IMR-90 (cell line): ENCODE data around the gene STXBP6. TPM values are rescaled to one million over a fixed set of nuclear protein-coding genes. Genes with fewer than 3 reads are reported as not detected.
A peak's percentile ranks its signal among the peaks of the same experiment; 100 is the strongest.

Experiments used
- ATAC-seq: fragments of 200-7000 bp; cut with Tn5 transposase; 2 replicates; pipeline ENCODE4 v1.9.1; 2020; ENCODE audit warnings: low read depth, mild to moderate bottlenecking, moderate library complexity
- BruUV-seq: library from RNA; stranded (reverse); fragments of 400-500 nt; replicated peaks from 2 replicates; lab custom pipeline; 2021; lab: Mats Ljungman, UMichigan
- CTCF ChIA-PET: fragments of 300-600 bp; formaldehyde crosslinking; extraction: SDS; loops from one replicate; lab custom pipeline; 2021; ENCODE audit warnings: antibody characterized with exemption; lab: Yijun Ruan, JAX
- POLR2A ChIA-PET: fragments of 300-600 bp; sonication (Branson Sonifier 250); formaldehyde crosslinking; loops from one replicate; lab custom pipeline; 2022; ENCODE audit warnings: antibody characterized with exemption; ENCODE audit not compliant: unreplicated experiment; lab: Charles Lee
- DNase-seq: peaks from one replicate; pipeline ENCODE4 v3.0.0; 2013
- H2AFZ ChIP-seq: replicated peaks from 2 replicates; pipeline ENCODE3; 2013; ENCODE audit warnings: low read length, mild to moderate bottlenecking; ENCODE audit not compliant: poor library complexity
- H2AK5ac ChIP-seq: 2 replicates; pipeline ENCODE4 v1.6.1; 2013; ENCODE audit warnings: low read depth, low read length, inconsistent platforms
- H2AK9ac ChIP-seq: replicated peaks from 2 replicates; pipeline ENCODE3; 2013; ENCODE audit warnings: mild to moderate bottlenecking, low read depth, low read length, moderate library complexity; ENCODE audit not compliant: poor library complexity
- H2BK120ac ChIP-seq: 2 replicates; pipeline ENCODE4 v1.6.1; 2013; ENCODE audit warnings: low read depth, low read length, inconsistent platforms
- H2BK15ac ChIP-seq: 3 replicates; pipeline ENCODE4 v1.6.1; 2013; ENCODE audit warnings: low read depth, low read length, inconsistent platforms
- H2BK20ac ChIP-seq: 2 replicates; pipeline ENCODE4 v1.6.1; 2013; ENCODE audit warnings: low read depth, mild to moderate bottlenecking, inconsistent platforms, low read length, moderate library complexity
- H2BK5ac ChIP-seq: 2 replicates; pipeline ENCODE4 v1.6.1; 2013; ENCODE audit warnings: mild to moderate bottlenecking, low read depth, low read length, inconsistent platforms; ENCODE audit not compliant: poor library complexity, severe bottlenecking
- H3K14ac ChIP-seq: replicated peaks from 2 replicates; pipeline ENCODE4 v1.6.1; 2013; ENCODE audit warnings: low read depth, low read length, inconsistent platforms
- H3K18ac ChIP-seq: 2 replicates; pipeline ENCODE4 v1.6.1; 2013; ENCODE audit warnings: low read depth, low read length, control low read depth
- H3K23ac ChIP-seq: 2 replicates; pipeline ENCODE4 v1.6.1; 2013; ENCODE audit warnings: low read depth, low read length, inconsistent platforms
- H3K27ac ChIP-seq: 2 replicates; pipeline ENCODE4 v1.5.1; 2013; ENCODE audit warnings: mild to moderate bottlenecking, control low read depth, low read length; ENCODE audit not compliant: insufficient read depth
- H3K27me3 ChIP-seq: 2 replicates; pipeline ENCODE4 v1.6.1; 2013; ENCODE audit warnings: low read length; ENCODE audit not compliant: control insufficient read depth, insufficient read depth
- H3K36me3 ChIP-seq: 2 replicates; pipeline ENCODE4 v1.6.1; 2013; ENCODE audit warnings: low read length, mixed read lengths; ENCODE audit not compliant: control insufficient read depth, insufficient read depth
- H3K4ac ChIP-seq: 2 replicates; pipeline ENCODE4 v1.6.1; 2013; ENCODE audit warnings: low read depth, low read length, inconsistent platforms
- H3K4me1 ChIP-seq: 2 replicates; pipeline ENCODE4 v1.6.1; 2013; ENCODE audit warnings: low read length, mixed read lengths; ENCODE audit not compliant: control insufficient read depth, insufficient read depth
- H3K4me2 ChIP-seq: 2 replicates; pipeline ENCODE4 v1.6.1; 2013; ENCODE audit warnings: low read depth, mild to moderate bottlenecking, control low read depth, low read length, moderate library complexity
- H3K4me3 ChIP-seq: 2 replicates; pipeline ENCODE4 v1.5.1; 2013; ENCODE audit warnings: low read depth, mild to moderate bottlenecking, control low read depth, low read length, moderate library complexity; ENCODE audit not compliant: insufficient read depth
- H3K56ac ChIP-seq: 2 replicates; pipeline ENCODE4 v1.6.1; 2013; ENCODE audit warnings: low read length, inconsistent platforms; ENCODE audit not compliant: insufficient read depth; ENCODE audit errors: extremely low read depth
- H3K79me1 ChIP-seq, 2 experiments: 2 replicates each; pipeline ENCODE4 v1.6.1; 2013; ENCODE audit warnings: low read length in 2 of 2, inconsistent platforms in 1 of 2, low read depth in 1 of 2
- H3K9ac ChIP-seq: 2 replicates; pipeline ENCODE4 v1.6.1; 2013; ENCODE audit warnings: low read depth, low read length, control low read depth
- H3K9me1 ChIP-seq: 2 replicates; pipeline ENCODE4 v1.6.1; 2013; ENCODE audit warnings: low read length, inconsistent platforms; ENCODE audit not compliant: insufficient read depth
- H3K9me3 ChIP-seq: 2 replicates; pipeline ENCODE4 v1.6.1; 2013; ENCODE audit warnings: low read length; ENCODE audit not compliant: control insufficient read depth, insufficient read depth
- H4K20me1 ChIP-seq: 2 replicates; pipeline ENCODE4 v1.6.1; 2013; ENCODE audit warnings: low read length, inconsistent platforms; ENCODE audit not compliant: insufficient read depth
- H4K5ac ChIP-seq: 2 replicates; pipeline ENCODE4 v1.6.1; 2013; ENCODE audit warnings: mild to moderate bottlenecking, low read depth, low read length, control low read depth
- H4K8ac ChIP-seq, 2 experiments: 2 replicates each; pipeline ENCODE4 v1.6.1; 2013; ENCODE audit warnings: low read depth in 2 of 2, low read length in 2 of 2, control low read depth in 1 of 2, inconsistent platforms in 1 of 2
- H4K91ac ChIP-seq: 2 replicates; pipeline ENCODE4 v1.6.1; 2013; ENCODE audit warnings: low read depth, low read length, inconsistent platforms; ENCODE audit not compliant: insufficient read depth
- BHLHE40 ChIP-seq: fragments of 150-350 bp; IDR thresholded peaks from 2 replicates; pipeline ENCODE4 v1.6.1; 2016; ENCODE audit warnings: mild to moderate bottlenecking, low read depth, low read length
- CEBPB ChIP-seq: IDR thresholded peaks from 2 replicates; pipeline ENCODE4 v1.6.1; 2012; ENCODE audit warnings: low read depth, low read length, improper control_type of control experiment
- CHD1 ChIP-seq: IDR thresholded peaks from 2 replicates; pipeline ENCODE4 v1.6.1; 2012; ENCODE audit warnings: low read depth, low read length, improper control_type of control experiment
- FOS ChIP-seq: fragments of 150-350 bp; IDR thresholded peaks from 2 replicates; pipeline ENCODE4 v1.6.1; 2016; ENCODE audit warnings: low read depth, low read length
- MAFK ChIP-seq: IDR thresholded peaks from 2 replicates; pipeline ENCODE4 v1.6.1; 2012; ENCODE audit warnings: low read depth, low read length, improper control_type of control experiment
- MAZ ChIP-seq: IDR thresholded peaks from 2 replicates; pipeline ENCODE4 v1.6.1; 2012; ENCODE audit warnings: low read depth, mild to moderate bottlenecking, low read length, improper control_type of control experiment, moderate library complexity, borderline replicate concordance
- MXI1 ChIP-seq: IDR thresholded peaks from 2 replicates; pipeline ENCODE4 v1.6.1; 2012; ENCODE audit warnings: low read depth, mild to moderate bottlenecking, low read length, moderate library complexity, borderline replicate concordance
- NFE2L2 ChIP-seq: fragments of 150-350 bp; IDR thresholded peaks from 2 replicates; pipeline ENCODE4 v1.6.1; 2016; ENCODE audit warnings: low read depth, mild to moderate bottlenecking, low read length
- POLR2A ChIP-seq: IDR thresholded peaks from 2 replicates; pipeline ENCODE4 v1.6.1; 2012; ENCODE audit warnings: mild to moderate bottlenecking, low read depth, low read length
- RAD21 ChIP-seq: IDR thresholded peaks from 2 replicates; pipeline ENCODE4 v1.6.1; 2012; ENCODE audit warnings: low read length, improper control_type of control experiment
- RCOR1 ChIP-seq: IDR thresholded peaks from 2 replicates; pipeline ENCODE4 v1.6.1; 2012; ENCODE audit warnings: mild to moderate bottlenecking, low read length, improper control_type of control experiment; ENCODE audit not compliant: insufficient replicate concordance
- RFX5 ChIP-seq: IDR thresholded peaks from 2 replicates; pipeline ENCODE4 v1.8.0; 2012; ENCODE audit warnings: low read depth, mild to moderate bottlenecking, low read length, moderate library complexity
- SMC3 ChIP-seq: fragments of 150-350 bp; IDR thresholded peaks from 2 replicates; pipeline ENCODE4 v1.6.1; 2016; ENCODE audit warnings: low read depth, mild to moderate bottlenecking, antibody characterized with exemption, low read length, moderate library complexity
- WGBS, 2 experiments: methylation state at CpG; one replicate each; pipeline versions ENCODE4 v1.1.5 to v1.1.7; 2013; ENCODE audit warnings: missing lambda C conversion rate in 2 of 2; ENCODE audit not compliant: insufficient read length in 1 of 2; ENCODE audit errors: extremely low coverage in 2 of 2; 5-methylcytosine and 5-hydroxymethylcytosine counted together
- dilution Hi-C: fragments of 300-500 bp; cut with HindIII; formaldehyde crosslinking; loops from one replicate; pipeline ENCODE4 v1.14.3; 2018; ENCODE audit warnings: low sequenced_read_pairs; ENCODE audit not compliant: unreplicated experiment
- in situ Hi-C: fragments of 300-500 bp; cut with MboI; formaldehyde crosslinking; loops from 3 replicates; pipeline ENCODE4 v1.14.3; 2019; ENCODE audit warnings: low sequenced_read_pairs, inconsistent platforms, mixed read lengths
- intact Hi-C: fragments of 100-400 bp; cut with micrococcal nuclease; formaldehyde crosslinking; loops from 2 replicates; pipeline ENCODE4 v1.10.0; 2022
- polyA plus RNA-seq, 3 experiments: library from polyadenylated mRNA; depleted of rRNA; stranded (reverse); fragments of >200 nt; gene quantifications; 2 replicates each; pipeline ENCODE4 v1.2.3, GENCODE V29; 2012; ENCODE audit warnings: low replicate concordance in 1 of 3
- total RNA-seq: library from RNA; depleted of rRNA; stranded (reverse); fragments of >200 nt; gene quantifications from 2 replicates; pipeline ENCODE4 v1.2.3, GENCODE V29; 2012
- TF ChIP-seq, protein P1 (sequence below): conservative IDR thresholded peaks from 2 replicates; pipeline ENCODE4 v1.5.1; 2012; ENCODE audit warnings: mild to moderate bottlenecking, low read depth, low read length, improper control_type of control experiment
- TF ChIP-seq, protein P2 (sequence below): fragments of 150-350 bp; IDR thresholded peaks from 2 replicates; pipeline ENCODE4 v1.6.1; 2017; ENCODE audit warnings: mild to moderate bottlenecking, antibody characterized with exemption, low read length, low read depth
- TF ChIP-seq, protein P3 (sequence below): fragments of 150-350 bp; IDR thresholded peaks from 2 replicates; pipeline ENCODE4 v1.6.1; 2016; ENCODE audit warnings: low read depth, mild to moderate bottlenecking, low read length, moderate library complexity, borderline replicate concordance

STXBP6 gene
- total and polyA plus RNA-seq, 2 of the 4 experiments (the other 2 are of a cell fraction), result 14.2 to 14.3 TPM

DNA sequence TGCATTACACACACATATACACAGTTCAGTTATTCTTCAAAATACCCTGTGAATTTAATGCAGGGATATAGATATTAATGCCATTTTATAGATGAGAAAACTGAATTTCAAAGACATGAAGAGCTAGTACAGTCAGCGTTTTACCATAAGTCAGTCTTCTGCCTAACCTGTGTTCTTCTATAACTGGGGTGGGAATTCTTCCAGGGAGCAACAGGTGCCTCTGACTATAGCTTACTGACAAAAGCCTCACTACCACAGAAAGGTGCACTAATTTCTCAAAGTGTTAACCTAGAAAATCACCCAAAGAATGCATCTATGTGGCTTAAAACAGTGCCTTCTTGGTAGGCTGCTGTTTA, 84.4 kb downstream of the STXBP6 start:
- H3K79me1 ChIP-seq, result no peaks in the 10 kb centered on the region
- peak overlapping the region; percentile 3; the same call in 1 of the 2 replicates for H3K4me3 ChIP-seq
- no peak overlapping the region for H2AK9ac ChIP-seq
- peak overlapping the region; percentile 48; the same call in 1 of the 2 replicates for H3K23ac ChIP-seq
- peak overlapping the region; percentile 79 for H3K18ac ChIP-seq
- no peaks in the 10 kb centered on the region for H4K20me1 ChIP-seq
- H3K4me1 ChIP-seq, result peaks cover 5% of the 10 kb centered on the region
- in situ Hi-C loops, result no loop called here
- H3K56ac ChIP-seq, result 0 out of 2 replicates have a peak overlapping the region, but pooled peaks have one; percentile 28
- peak overlapping the region; percentile 82 for H2BK5ac ChIP-seq
- TF ChIP-seq RFX5, result no peak
- TF ChIP-seq, protein P1, sequence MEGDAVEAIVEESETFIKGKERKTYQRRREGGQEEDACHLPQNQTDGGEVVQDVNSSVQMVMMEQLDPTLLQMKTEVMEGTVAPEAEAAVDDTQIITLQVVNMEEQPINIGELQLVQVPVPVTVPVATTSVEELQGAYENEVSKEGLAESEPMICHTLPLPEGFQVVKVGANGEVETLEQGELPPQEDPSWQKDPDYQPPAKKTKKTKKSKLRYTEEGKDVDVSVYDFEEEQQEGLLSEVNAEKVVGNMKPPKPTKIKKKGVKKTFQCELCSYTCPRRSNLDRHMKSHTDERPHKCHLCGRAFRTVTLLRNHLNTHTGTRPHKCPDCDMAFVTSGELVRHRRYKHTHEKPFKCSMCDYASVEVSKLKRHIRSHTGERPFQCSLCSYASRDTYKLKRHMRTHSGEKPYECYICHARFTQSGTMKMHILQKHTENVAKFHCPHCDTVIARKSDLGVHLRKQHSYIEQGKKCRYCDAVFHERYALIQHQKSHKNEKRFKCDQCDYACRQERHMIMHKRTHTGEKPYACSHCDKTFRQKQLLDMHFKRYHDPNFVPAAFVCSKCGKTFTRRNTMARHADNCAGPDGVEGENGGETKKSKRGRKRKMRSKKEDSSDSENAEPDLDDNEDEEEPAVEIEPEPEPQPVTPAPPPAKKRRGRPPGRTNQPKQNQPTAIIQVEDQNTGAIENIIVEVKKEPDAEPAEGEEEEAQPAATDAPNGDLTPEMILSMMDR, result no peak
- no peak for TF ChIP-seq MAZ
- TF ChIP-seq RAD21, result no peak
- TF ChIP-seq, protein P2, sequence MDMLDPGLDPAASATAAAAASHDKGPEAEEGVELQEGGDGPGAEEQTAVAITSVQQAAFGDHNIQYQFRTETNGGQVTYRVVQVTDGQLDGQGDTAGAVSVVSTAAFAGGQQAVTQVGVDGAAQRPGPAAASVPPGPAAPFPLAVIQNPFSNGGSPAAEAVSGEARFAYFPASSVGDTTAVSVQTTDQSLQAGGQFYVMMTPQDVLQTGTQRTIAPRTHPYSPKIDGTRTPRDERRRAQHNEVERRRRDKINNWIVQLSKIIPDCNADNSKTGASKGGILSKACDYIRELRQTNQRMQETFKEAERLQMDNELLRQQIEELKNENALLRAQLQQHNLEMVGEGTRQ, result no peak
- no peak for TF ChIP-seq MXI1
- TF ChIP-seq CHD1, result no peak
- TF ChIP-seq BHLHE40, result no peak
- no peak for TF ChIP-seq SMC3
- TF ChIP-seq FOS, result no peak
- no peak for TF ChIP-seq CEBPB
- TF ChIP-seq MAFK, result no peak
- TF ChIP-seq RCOR1, result no peak
- TF ChIP-seq, protein P3, sequence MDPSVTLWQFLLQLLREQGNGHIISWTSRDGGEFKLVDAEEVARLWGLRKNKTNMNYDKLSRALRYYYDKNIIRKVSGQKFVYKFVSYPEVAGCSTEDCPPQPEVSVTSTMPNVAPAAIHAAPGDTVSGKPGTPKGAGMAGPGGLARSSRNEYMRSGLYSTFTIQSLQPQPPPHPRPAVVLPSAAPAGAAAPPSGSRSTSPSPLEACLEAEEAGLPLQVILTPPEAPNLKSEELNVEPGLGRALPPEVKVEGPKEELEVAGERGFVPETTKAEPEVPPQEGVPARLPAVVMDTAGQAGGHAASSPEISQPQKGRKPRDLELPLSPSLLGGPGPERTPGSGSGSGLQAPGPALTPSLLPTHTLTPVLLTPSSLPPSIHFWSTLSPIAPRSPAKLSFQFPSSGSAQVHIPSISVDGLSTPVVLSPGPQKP, result no peak
- no peak for TF ChIP-seq POLR2A
- no peak for TF ChIP-seq NFE2L2
- H4K8ac ChIP-seq, result peak overlapping the region in 1 of 2 experiments; percentile 66; a peak in 2 of 4 replicates
- dilution Hi-C loops, result no loop called here
- no peak overlapping the region for H2AFZ ChIP-seq
- intact Hi-C loops, result loop anchor here (5.0 kb wide), 1 partner anchor 148 kb away; no protein-coding TSS in a partner anchor
- H3K9ac ChIP-seq, result peak overlapping the region; percentile 8; the same call in 1 of the 2 replicates
- H2BK120ac ChIP-seq, result peak overlapping the region; percentile 73
- H3K27me3 ChIP-seq, result no peaks in the 10 kb centered on the region
- peak overlapping the region; percentile 33; the same call in 1 of the 2 replicates for H2AK5ac ChIP-seq
- H2BK15ac ChIP-seq, result peak overlapping the region; percentile 16; the same call in 2 of the 3 replicates
- no peaks in the 10 kb centered on the region; the same call in 1 of the 2 replicates for H3K9me1 ChIP-seq
- peak overlapping the region; percentile 71 for H3K4ac ChIP-seq
- H2BK20ac ChIP-seq, result peak overlapping the region; percentile 73; the same call in 1 of the 2 replicates
- no TSS peak for BruUV-seq
- no peaks in the 10 kb centered on the region for H3K9me3 ChIP-seq
- no peaks in the 10 kb centered on the region for H3K36me3 ChIP-seq
- ATAC-seq (no peak), DNase-seq (no peak)
- peak overlapping the region; percentile 27; the same call in 1 of the 2 replicates for H4K91ac ChIP-seq
- POLR2A ChIA-PET, result no interaction called here
- no CpG with 5 or more reads among the region's 1 CpG for WGBS, 2 experiments
- peak overlapping the region; percentile 80 for H3K4me2 ChIP-seq
- peak overlapping the region; percentile 54; the same call in 1 of the 2 replicates for H3K27ac ChIP-seq
- H4K5ac ChIP-seq, result peak overlapping the region; percentile 47
- H3K14ac ChIP-seq, result peak overlapping the region; percentile 38; the same call in 1 of the 2 replicates
- CTCF ChIA-PET, result no interaction called here
